Limb (tissue), 2 donors: ENCODE results near the gene RAB14.

Experiments used
- DNase-seq, 2 donors: peaks; one replicate each; pipeline ENCODE4 v3.0.0-alpha.2; 2016; ENCODE audit errors: extremely low spot score in 2 of 2

RAB14 gene

DNA sequence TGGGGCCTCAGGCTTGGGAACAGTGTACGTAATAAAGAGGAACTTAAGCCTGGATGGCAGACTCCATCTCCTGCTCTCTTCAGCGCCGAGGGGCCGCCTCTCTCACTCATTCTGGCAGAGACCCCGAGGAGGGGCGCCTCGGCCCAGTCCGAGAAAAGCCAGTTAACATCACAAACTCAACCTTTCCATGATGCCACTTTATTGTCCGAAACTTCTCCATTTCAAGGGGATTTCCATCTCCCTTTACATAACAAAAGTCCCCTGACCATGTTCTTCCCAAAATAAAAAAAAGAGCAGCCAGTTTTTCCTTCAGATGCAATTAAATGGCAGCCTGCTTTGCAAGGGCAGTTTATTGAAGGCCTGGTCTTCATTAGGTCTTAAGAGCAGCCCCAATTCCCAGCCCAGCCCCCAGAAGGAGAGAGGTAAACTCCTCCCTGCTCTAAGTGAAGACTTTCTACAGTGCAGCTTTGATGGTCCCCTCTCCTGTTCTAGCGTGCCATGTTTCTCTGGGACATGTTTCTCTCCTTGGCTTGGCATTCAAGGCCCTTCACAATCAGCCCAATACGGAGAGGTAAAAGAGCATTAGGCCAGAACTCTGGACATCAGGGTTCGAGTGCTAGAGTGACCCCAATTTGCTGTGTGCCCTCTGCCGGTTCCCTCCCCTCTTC, 19.5 kb upstream of the RAB14 start:
- peak; percentile 18 to 41 for DNase-seq

DNA sequence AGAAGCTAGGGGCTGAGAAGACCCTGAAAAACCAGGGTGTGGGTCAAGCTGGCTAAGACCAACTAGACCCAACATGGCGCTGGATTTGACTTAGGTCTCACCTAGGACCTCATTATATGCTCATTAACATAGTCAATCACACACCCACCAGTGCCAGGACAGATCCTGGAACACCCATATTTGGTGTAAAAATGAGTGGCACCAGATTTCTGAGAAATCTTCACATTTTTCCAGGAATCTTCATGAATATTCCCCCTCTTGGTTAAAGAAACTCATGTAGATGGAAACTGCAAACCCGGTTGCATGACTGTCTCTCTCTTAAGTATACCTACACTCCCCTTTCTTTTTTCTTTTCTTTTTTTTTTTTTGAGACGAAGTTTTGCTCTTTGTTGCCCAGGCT, 17.9 kb upstream of the RAB14 start:
- DNase-seq: no peak

DNA sequence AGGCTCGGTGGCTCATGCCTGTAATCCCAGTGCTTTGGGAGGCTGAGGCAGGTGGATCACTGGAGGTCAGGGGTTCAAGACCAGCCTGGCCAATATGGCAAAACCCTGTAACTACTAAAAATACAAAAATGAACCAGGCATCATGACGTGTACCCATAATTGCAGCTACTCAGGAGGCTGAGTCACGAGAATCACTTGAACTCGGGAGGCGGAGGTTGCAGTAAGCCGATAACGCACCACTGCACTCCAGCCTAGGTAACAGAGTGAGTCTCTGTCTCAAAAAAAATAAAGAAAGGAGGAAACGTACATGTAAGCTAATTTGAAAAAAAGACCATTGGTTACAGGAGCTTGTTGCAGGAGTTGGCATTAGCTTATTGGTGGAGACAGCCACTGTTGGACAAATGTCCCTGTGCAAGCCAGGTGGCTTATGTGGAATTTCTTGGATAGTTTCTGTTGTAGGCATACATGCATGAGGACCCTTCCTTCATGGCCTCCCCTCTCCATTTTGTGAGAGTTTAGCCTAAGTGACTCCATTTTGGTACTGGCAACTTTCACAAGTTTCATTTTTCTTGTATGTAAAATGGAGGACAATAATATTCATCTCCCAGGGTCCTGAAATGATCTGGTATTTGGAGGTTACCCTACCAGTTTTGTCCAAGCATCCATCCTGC, 16.8 kb upstream of the RAB14 start:
- DNase-seq: no peak

DNA sequence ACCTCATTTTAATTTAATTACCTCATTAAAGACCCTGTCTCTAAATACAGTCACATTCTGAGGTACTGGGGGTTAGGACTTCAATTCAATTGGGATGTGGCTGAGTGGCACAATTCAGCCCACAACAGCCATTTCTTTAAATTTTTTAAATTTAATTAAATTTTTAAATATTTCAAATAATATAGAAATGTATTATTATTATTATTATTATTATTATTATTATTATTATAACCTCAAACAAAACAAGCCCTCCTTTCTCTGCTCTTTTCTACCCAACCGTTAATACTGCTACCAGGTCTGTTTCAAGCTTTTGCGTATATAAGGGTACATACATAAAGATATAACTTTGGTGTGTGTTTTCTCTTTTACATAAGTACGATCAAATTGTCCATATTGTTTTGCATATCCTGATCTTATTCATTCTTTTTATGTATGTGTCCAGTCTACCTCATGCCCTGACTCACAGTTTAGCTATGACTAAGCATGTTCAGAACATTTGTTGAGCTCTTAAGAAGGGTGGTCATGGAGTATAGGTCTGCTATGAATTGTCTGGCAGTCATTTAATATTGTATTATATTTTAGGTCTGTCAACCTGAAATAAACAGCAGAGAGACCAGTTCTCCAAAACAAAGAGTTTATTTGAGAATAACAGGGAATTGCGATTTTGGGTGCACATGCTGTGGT, 16.1 kb upstream of the RAB14 start:
- no peak for DNase-seq

DNA sequence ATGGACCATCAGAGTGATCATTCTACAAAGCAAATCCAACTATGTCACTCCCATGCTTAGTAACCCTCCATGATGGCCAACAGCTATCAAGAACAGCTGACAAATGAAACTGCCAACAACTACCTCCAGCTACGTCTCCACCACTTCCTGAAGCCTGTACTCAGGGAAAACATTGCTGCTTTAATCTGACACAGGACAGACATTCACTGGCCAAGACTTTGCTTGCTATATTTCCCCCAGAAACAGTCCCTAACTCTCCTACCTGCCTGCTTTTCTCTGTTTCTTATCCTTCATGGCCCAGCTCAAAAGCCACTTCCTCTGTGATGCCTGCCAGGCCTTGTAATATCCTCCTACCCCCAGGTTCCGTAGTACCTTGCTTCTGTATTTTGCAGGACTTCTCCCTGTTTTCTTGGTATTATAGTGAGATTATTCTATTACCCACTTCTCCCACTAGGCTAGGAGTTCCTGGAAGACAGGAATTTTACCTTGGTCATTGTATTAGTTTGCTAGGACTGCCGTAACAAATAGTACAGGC, 14.7 kb upstream of the RAB14 start:
- DNase-seq: no peak

DNA sequence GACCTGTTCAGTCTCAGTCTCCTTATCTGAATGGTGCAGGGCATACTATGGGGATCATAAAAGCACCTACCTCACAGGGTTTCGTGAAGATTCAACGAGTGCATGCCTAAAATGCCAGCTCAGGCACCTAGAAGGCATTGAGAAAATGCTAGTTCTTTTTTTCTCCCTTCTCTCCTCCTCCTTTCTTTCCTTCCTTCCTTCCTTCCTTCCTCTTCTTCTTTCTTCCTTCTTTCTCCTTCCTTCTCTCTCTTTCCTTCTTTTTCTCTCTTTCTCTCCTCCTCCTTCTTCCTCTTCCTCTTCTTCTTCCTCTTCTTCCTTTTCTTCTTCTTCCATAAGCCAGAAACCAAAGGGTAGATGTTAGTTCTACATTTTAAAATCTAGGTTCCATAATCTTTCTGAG, 12.3 kb upstream of the RAB14 start:
- no peak for DNase-seq

DNA sequence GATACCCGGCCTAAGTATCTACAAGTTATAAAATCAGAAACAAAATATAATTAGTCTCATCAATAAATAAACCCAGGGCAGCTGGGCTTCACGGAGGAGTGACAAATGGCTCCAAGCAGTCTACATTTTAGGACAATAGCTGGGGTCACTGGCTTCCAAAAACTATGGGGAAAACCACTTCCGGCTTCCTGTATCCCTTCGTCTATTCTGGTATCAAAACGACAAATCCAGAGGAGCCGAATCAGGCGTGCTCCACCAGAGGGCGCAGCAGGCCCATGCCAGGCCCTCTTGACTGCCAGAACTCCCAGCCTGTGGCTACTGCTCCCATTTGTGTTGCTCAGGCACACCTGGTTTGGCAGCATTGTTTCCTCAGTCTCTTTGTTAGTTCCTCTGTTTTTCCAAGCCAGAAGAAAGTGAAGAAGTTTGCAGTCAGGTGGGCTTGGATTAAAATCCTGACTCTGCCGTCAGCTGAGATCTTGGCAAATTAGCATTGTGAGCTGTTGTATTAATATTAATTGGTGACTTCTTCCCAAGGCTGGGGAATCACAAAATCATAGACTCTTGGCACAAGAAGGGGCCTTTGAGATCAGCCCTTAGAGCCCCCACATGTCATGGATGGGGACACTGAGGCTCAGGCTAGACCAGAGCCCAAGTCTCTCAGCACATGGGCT, 11.6 kb upstream of the RAB14 start:
- DNase-seq: peak; percentile 90 to 94

DNA sequence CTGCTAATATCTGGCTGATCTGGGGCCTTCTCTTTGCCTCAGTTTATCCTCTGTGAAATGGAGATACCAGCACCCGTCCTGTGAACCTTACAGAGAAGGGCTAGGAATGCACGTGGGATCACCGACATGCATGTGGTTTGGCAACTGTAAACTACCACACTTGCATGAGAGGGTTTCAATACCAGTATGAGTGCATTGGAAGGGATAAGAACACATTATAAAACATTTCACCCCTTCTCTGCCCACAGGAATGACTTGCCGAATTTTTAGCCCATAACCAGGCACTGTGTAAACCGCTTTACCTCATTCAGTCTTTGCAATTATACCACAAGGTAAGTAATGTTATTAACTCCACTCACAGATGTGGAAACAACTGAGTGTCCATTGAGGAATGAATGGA, 8.9 kb upstream of the RAB14 start:
- DNase-seq: no peak

DNA sequence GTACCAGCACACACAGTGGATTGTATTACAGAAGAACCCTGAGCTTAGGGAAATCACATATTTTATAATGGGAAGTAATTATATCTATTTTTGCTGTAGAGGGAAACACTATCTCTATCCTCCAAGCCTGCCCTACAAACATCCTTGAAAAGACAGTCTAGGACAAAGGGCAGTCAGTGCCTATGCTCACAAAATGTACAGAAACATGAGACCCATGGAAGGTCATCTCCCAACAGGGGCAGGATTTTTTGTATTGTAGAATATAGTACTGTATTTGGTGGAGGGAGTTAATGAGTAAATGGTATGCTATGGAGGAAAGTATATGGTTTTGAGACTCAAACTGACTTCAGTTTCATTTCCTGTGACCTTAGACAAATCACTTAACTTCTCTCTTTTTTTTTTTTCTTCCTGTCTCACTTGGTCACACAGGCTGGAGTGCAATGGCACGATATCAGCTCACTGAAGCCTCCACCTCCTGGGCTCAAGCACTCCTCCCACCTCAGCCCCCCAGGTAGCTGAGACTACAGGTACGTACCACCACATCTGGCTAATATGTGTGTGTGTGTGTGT, 5.8 kb upstream of the RAB14 start:
- DNase-seq: no peak

DNA sequence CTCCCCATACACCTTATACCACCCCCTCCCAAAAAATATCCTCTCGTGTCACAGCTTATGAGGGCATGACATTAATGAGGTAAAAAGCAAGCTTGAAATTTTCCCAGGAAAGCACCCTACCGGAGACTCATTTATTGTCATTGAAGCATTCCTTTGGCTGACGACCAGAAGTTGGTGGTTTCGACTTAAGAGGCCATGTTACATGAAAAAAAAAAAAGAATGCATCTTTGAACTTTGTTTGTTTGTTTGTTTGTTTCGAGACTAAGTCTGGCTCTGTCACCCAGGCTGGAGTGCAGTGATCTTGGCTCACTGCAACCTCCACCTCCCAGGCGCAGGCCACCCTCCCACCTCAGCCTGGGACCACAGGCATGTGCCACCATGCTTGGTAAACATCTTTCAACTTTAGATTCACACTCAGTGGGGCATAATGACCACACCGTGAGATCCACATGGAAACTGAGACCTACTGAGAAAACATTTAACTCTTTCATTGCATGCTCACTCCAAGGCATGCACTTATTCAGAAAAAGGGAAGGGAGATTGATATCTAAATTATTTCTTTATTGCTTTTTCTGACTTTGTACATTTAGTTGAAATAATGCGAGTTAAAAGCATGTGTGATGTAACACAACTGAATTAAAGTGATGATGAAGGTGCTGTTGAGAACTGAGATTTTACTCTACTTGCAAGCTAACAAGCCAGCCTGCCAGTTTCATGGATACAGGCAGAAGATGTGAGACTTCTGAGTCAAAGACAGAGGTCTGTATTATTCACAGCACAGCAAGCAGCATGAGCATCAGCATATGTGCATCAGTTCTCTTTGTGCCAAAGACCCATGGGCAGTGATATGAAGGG, 5.1 kb upstream of the RAB14 start:
- DNase-seq: no peak

DNA sequence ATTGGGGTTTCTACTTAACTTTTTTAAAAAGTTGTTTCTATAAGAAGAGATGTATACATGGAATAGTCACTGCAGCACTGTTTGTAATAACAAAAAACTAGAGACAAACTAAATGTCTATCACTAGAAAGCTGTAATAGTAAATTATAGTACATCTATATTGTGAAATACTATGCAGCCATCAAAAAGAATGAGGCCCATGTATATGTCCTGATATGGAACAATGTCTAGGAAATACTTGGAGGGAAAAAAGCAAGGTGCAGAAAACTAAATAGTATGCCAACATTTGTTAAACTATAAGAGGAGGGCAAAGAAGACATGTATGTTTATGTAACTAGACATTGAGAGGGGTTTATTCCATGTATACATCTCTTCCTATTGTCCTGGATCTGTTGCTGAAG, 2.9 kb upstream of the RAB14 start:
- DNase-seq: no peak

DNA sequence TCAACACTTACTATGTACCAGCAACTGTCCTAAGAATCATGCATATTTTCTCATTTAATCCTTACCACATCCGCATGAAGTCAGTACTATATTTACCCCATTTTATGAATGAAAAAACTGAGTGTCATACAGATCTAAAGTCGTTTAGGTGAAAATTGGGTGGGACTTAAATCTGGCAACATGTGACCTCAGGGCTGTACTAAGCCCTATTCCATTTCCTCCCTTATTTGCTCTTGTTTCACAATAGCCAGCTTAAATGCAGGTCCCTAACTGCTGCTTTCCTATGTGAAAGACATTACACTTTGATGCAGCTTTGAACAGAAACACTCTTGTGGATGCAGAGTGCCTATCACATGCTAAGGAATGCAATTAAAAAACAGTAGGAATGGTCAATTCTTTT, 2.5 kb upstream of the RAB14 start:
- no peak for DNase-seq

DNA sequence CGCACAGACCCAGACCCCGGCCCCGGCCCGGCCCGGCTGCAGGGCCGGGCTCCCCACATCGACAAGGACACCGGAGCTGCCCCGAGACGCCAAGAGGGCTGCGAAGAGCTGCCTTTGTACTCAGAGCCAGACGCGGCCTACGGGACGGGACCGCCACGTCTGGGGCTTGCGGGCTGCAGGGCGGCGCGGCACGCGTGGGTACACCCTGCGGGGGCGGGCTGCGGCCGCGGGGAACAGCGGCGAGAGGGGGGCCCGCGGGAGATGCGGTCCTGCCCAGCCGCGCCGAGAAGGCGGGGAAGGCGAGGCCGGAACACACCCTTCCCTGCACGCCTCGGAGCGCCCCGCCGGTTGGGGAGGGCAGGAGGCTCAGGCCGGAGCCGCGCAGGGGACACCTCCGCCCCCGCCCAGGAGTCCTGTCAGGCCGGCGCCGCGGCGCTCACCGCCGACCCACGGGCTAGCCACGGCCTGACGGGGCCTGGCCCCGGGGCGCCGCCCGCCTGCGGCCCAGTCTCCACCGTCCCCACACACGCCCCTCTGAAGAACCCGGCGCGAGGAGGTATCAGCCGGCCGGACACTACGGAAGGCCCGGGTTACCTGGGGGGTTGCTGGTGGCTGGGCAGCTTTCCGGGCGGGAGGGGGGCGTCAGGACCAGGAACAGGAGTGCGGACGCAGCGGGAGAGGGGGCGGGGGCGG, 478 bp downstream of the RAB14 start:
- no peak for DNase-seq

DNA sequence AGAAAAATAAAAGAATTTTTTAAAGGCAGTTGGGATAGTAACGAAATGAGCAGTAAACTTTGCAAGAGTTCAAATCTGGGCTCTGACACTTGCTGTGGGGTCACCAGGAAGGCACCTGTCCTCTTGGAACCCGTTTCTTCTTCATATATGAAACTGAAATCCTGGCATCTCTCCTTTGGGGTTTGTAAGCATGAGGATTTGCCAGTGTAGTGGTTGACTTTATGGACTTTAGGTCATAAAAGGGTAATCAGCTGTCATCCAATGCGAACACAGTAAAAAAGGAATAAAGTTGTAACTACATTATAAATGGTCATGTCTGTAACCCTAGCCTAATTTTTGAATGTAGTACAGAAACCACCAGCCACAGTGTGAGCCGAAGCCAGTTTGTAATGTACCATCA, 1.3 kb downstream of the RAB14 start:
- DNase-seq: no peak

DNA sequence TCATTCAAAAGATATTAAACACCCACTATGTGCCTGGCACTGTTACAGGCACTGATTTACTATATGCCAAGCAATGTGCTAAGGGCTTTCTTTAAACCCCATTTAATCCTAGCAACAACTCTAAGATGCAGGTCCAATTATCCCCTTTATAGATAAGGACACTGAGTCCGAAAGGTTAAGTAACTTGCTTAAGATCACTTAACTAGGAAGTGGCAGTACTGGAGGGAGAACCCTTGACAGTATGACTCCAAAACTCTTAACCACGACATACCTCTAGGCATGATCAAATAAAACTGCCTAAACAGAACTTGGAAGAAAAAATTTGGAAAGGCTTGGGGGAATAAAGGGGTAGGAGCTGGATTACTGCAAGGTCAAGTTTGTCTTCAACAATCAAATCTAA, 1.7 kb downstream of the RAB14 start:
- no peak for DNase-seq

DNA sequence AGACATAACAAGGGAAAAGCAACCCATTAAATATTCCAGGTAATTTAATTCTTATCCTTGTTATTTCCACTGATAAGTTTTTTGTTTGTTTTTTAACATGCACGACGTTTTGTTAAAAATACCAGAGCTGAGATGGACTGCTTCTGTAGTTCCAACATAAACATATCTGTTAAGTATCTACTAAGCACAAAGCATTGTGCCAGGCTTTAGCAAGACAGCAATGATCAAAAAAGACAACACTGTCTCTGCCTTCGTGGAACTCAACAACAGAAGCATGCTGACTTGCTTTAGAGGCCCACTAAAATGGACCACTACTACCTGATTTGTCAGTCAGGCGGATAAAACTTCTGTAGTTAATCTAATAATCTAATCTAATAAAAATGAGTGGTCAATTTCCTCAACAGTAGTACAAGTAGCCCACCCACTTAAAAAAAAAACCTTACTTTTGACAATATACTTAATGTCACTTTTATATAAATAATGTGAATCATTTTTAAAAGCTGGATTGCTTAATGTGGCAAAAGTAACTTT, 3.1 kb downstream of the RAB14 start:
- no peak for DNase-seq

DNA sequence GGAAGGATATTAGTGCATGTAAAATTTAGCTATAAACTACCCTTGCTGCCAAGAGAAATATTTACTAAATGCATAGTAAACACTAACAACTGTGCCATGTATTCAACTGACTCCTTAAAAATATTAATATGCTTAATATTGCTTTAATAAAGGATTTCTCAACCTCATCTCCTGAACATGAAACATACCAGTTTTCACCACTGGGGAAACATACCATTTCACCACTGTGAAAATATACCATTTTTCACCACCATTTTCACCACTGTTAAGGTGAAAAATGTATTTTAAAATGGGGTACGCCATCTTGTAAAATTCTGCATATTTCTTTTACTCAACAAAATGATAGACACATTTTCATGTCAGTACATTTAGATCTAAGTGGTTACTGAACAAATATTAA, 4.5 kb downstream of the RAB14 start:
- no peak for DNase-seq

DNA sequence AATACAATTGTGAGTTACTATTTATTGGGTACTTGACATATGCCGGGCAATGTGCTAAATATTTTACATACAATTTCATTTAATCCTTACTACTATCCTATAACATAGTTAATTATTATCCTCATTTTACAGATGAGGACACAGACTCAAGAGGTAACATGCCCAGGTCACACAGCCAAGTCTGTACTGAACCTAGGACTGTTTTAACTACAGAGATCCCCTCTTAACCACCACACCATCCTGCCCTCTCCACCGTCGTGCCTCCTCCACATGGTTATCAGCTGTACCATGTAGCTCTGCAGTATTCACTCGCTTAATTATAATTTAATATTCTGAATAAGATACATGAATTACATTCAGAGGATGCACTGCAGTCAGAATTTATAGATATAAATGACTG, 5.3 kb downstream of the RAB14 start:
- no peak for DNase-seq

DNA sequence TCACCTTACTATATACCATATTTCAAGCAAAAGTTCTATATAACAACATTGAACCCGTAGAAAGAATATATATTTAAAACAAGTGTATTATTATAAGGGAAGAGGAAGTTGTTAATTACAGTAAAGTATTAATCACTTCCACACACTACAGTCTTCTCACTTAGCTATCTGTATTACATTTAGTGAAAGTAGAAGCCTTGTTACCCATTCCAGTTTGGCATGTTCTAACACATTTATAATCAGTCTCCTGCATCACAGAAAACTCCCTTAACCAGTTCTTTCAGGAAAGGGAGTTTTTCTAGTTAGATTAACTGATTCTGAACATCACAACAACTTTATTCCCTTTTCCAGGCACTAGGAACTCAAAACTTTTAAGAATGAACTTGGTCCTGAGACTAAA, 6.9 kb downstream of the RAB14 start:
- DNase-seq: no peak
